PC-9 (cell line): ENCODE measurements around the gene IGFL4.
"Not testable (repeated sequence)": the region's sequence is repeated elsewhere in the genome, so short reads cannot be mapped to it uniquely, and the experiment has no call there.

Experiments used
- CTCF ChIP-seq: fragments of 200-600 bp; sonication (generic); conservative IDR thresholded peaks from 2 replicates; pipeline ENCODE4 v1.6.1; 2017; ENCODE audit warnings: mixed run types, antibody characterized with exemption, mild to moderate bottlenecking, moderate library complexity
- EZH2 ChIP-seq: fragments of 200-600 bp; sonication (generic); IDR thresholded peaks from 2 replicates; pipeline ENCODE4 v1.8.0; 2017; ENCODE audit warnings: antibody characterized with exemption, low read depth

- not testable (repeated sequence) for TF ChIP-seq EZH2
- peak; percentile 87 for TF ChIP-seq CTCF
Observed at GRCh38 chr19:46078573-46079332, 38.0 kb upstream of the IGFL4 start.
